Stimulated activated naive B cell treated with anti-CD40 and anti-IgM and Interleukin-4, amounts not matched to agents 10 μg/mL and 1 μg/mL and 100 μg/mL, for 72 hours (primary cell): ENCODE results near the gene SSH3.
A peak's percentile ranks its signal among the peaks of the same experiment; 100 is the strongest.

Experiments
- ATAC-seq, 2 donors: fragments of 150-1000 bp; cut with Tn5 transposase; replicated peaks; 2 replicates each; pipeline ENCODE4 v1.10.0; 2021; ENCODE audit warnings: moderate library complexity in 1 of 2
- DNase-seq: peaks from one replicate; pipeline ENCODE4 v3.0.0; 2021
- H3K27ac Mint-ChIP-seq: one replicate; pipeline ENCODE4 v1.8.0; 2022; ENCODE audit warnings: mild to moderate bottlenecking, mixed read lengths
- H3K27me3 Mint-ChIP-seq, 2 donors: one replicate each; pipeline ENCODE4 v1.8.0; 2022; ENCODE audit warnings: mixed read lengths in 2 of 2
- H3K36me3 Mint-ChIP-seq, 2 donors: one replicate each; pipeline ENCODE4 v1.8.0; 2022; ENCODE audit warnings: mixed read lengths in 2 of 2, mild to moderate bottlenecking in 1 of 2
- H3K4me1 Mint-ChIP-seq, 2 donors: one replicate each; pipeline ENCODE4 v1.8.0; 2022; ENCODE audit warnings: mixed read lengths in 2 of 2, mild to moderate bottlenecking in 1 of 2
- H3K4me3 Mint-ChIP-seq, 2 donors: one replicate each; pipeline ENCODE4 v1.8.0; 2022; ENCODE audit warnings: mild to moderate bottlenecking in 2 of 2, mixed read lengths in 2 of 2, moderate library complexity in 1 of 2
- H3K9me3 Mint-ChIP-seq, 2 donors: one replicate each; pipeline ENCODE4 v1.8.0; 2022; ENCODE audit warnings: mixed read lengths in 2 of 2, mild to moderate bottlenecking in 1 of 2

Gene SSH3

GRCh38 chr11:67355023-67355793, 51.9 kb downstream of the SSH3 start:
- peaks cover 69 to 72% of the 10 kb centered on the region in 2 donors for H3K4me1 Mint-ChIP-seq

GRCh38 chr11:67355794-67356386, 52.6 kb downstream of the SSH3 start:
- no peak for DNase-seq
- H3K4me3 Mint-ChIP-seq = peak overlapping the region; percentile 36 to 74
- peaks cover 67 to 68% of the 10 kb centered on the region in 2 donors for H3K4me1 Mint-ChIP-seq
- ATAC-seq = no peak
- peak overlapping the region; percentile 99 for H3K27ac Mint-ChIP-seq
- peaks cover 18 to 20% of the 10 kb centered on the region in 2 donors for H3K36me3 Mint-ChIP-seq
- H3K9me3 Mint-ChIP-seq = no peaks in the 10 kb centered on the region
- no peaks in the 10 kb centered on the region for H3K27me3 Mint-ChIP-seq

More at GRCh38 chr11:67355023-67355793, 51.9 kb downstream of the SSH3 start:
- H3K36me3 Mint-ChIP-seq = peaks cover 18 to 20% of the 10 kb centered on the region in 2 donors
- H3K9me3 Mint-ChIP-seq = no peaks in the 10 kb centered on the region
- ATAC-seq = no peak
- no peaks in the 10 kb centered on the region for H3K27me3 Mint-ChIP-seq
- H3K4me3 Mint-ChIP-seq = peak overlapping the region; percentile 79 to 88
- no peak for DNase-seq
- peak overlapping the region; percentile 99 for H3K27ac Mint-ChIP-seq

GRCh38 chr11:67356387-67356863, 53.1 kb downstream of the SSH3 start:
- peak overlapping the region; percentile 99 for H3K27ac Mint-ChIP-seq
- H3K27me3 Mint-ChIP-seq = no peaks in the 10 kb centered on the region
- H3K4me1 Mint-ChIP-seq = peaks cover 62 to 65% of the 10 kb centered on the region in 2 donors
- no peak for DNase-seq
- no peaks in the 10 kb centered on the region for H3K9me3 Mint-ChIP-seq
- peak overlapping the region; percentile 74 to 75 for H3K4me3 Mint-ChIP-seq
- no peak for ATAC-seq
- peaks cover 15 to 17% of the 10 kb centered on the region in 2 donors for H3K36me3 Mint-ChIP-seq

- Mint-ChIP-seq H3K27me3 (no peaks in the 10 kb centered on the region), H3K4me1 (peaks cover 62 to 66% of the 10 kb centered on the region in 2 donors), H3K4me3 (peak overlapping the region; percentile 74 to 75), H3K27ac (peak overlapping the region; percentile 94), H3K9me3 (no peaks in the 10 kb centered on the region), H3K36me3 (peaks cover 12 to 13% of the 10 kb centered on the region in 2 donors)
- DNase-seq (peak; percentile 62), ATAC-seq (peak; percentile 4)
These were observed 53.7 kb downstream of the SSH3 start for GRCh38 chr11:67356864-67357561.

- H3K4me1 Mint-ChIP-seq = peaks cover 66 to 76% of the 10 kb centered on the region in 2 donors
- peaks cover 16% of the 10 kb centered on the region in 2 donors for H3K36me3 Mint-ChIP-seq
- no peaks in the 10 kb centered on the region for H3K9me3 Mint-ChIP-seq
- H3K4me3 Mint-ChIP-seq = no peak overlapping the region
- H3K27ac Mint-ChIP-seq = peak overlapping the region; percentile 6
- DNase-seq (no peak), ATAC-seq (no peak)
- no peaks in the 10 kb centered on the region for H3K27me3 Mint-ChIP-seq
These were observed 54.7 kb downstream of the SSH3 start for GRCh38 chr11:67357831-67358670.
